Glutamatergic neuron (in vitro differentiated cells): ENCODE data around the gene PCID2. TPM values are rescaled to one million over a fixed set of nuclear protein-coding genes. Genes with fewer than 3 reads are reported as not detected.

Experiments used
- DNase-seq: peaks from one replicate; pipeline ENCODE4 v3.0.0; 2022
- H3K27ac Mint-ChIP-seq: one replicate; pipeline ENCODE4 v1.8.0; 2020; ENCODE audit warnings: mild to moderate bottlenecking, mixed read lengths, inconsistent platforms; ENCODE audit not compliant: unreplicated experiment
- H3K27me3 Mint-ChIP-seq: one replicate; pipeline ENCODE4 v1.8.0; 2020; ENCODE audit warnings: mild to moderate bottlenecking, moderate library complexity, mixed read lengths, inconsistent platforms; ENCODE audit not compliant: unreplicated experiment
- H3K36me3 Mint-ChIP-seq: one replicate; pipeline ENCODE4 v1.8.0; 2020; ENCODE audit warnings: mild to moderate bottlenecking, mixed read lengths, inconsistent platforms; ENCODE audit not compliant: unreplicated experiment
- H3K4me1 Mint-ChIP-seq: one replicate; pipeline ENCODE4 v1.8.0; 2020; ENCODE audit warnings: mild to moderate bottlenecking, low read depth, mixed read lengths, inconsistent platforms; ENCODE audit not compliant: unreplicated experiment
- H3K4me3 Mint-ChIP-seq: one replicate; pipeline ENCODE4 v1.8.0; 2020; ENCODE audit warnings: mild to moderate bottlenecking, mixed read lengths, inconsistent platforms; ENCODE audit not compliant: unreplicated experiment
- H3K9me3 Mint-ChIP-seq: one replicate; pipeline ENCODE4 v1.8.0; 2020; ENCODE audit warnings: mild to moderate bottlenecking, moderate library complexity, mixed read lengths, inconsistent platforms; ENCODE audit not compliant: unreplicated experiment
- total RNA-seq: library from RNA; stranded (reverse); fragmentation: NEBNext Ultra II Directional; extraction: Animal tissue kit (Norgen Biotek cat#: 25700); gene quantifications from one replicate; pipeline ENCODE4 v1.2.1, GENCODE V29; 2021; ENCODE audit not compliant: unreplicated experiment
- TF ChIP-seq, protein P1 (sequence below): fragments of 200-600 bp; sonication (generic); IDR thresholded peaks from one replicate; pipeline ENCODE4 v1.5.0; 2021; ENCODE audit not compliant: partially characterized antibody, unreplicated experiment

Gene PCID2
- total RNA-seq, 1 donor from 2014 or later, result 48.4 TPM

GRCh38 chr13:113160983-113161382, 47.5 kb downstream of the PCID2 start:
- no peak overlapping the region for H3K4me3 Mint-ChIP-seq
- H3K27me3 Mint-ChIP-seq, result peaks cover 7% of the 10 kb centered on the region
- no peak overlapping the region for H3K27ac Mint-ChIP-seq
- TF ChIP-seq, protein P1, sequence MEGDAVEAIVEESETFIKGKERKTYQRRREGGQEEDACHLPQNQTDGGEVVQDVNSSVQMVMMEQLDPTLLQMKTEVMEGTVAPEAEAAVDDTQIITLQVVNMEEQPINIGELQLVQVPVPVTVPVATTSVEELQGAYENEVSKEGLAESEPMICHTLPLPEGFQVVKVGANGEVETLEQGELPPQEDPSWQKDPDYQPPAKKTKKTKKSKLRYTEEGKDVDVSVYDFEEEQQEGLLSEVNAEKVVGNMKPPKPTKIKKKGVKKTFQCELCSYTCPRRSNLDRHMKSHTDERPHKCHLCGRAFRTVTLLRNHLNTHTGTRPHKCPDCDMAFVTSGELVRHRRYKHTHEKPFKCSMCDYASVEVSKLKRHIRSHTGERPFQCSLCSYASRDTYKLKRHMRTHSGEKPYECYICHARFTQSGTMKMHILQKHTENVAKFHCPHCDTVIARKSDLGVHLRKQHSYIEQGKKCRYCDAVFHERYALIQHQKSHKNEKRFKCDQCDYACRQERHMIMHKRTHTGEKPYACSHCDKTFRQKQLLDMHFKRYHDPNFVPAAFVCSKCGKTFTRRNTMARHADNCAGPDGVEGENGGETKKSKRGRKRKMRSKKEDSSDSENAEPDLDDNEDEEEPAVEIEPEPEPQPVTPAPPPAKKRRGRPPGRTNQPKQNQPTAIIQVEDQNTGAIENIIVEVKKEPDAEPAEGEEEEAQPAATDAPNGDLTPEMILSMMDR, result no peak
- DNase-seq, result no peak
- peaks cover 9% of the 10 kb centered on the region for H3K4me1 Mint-ChIP-seq
- no peaks in the 10 kb centered on the region for H3K36me3 Mint-ChIP-seq
- peaks cover 2% of the 10 kb centered on the region for H3K9me3 Mint-ChIP-seq

- Mint-ChIP-seq H3K9me3 (peaks cover 2% of the 10 kb centered on the region), H3K4me1 (peaks cover 9% of the 10 kb centered on the region), H3K36me3 (no peaks in the 10 kb centered on the region), H3K27me3 (peaks cover 7% of the 10 kb centered on the region), H3K4me3 (no peak overlapping the region), H3K27ac (no peak overlapping the region)
- no peak for DNase-seq
- TF ChIP-seq, protein P1, result no peak
Observed at GRCh38 chr13:113159701-113160100, 48.8 kb downstream of the PCID2 start.

GRCh38 chr13:113158946-113159345, 49.5 kb downstream of the PCID2 start:
- Mint-ChIP-seq H3K9me3 (peaks cover 2% of the 10 kb centered on the region), H3K27ac (no peak overlapping the region)
- no peak for DNase-seq

GRCh38 chr13:113157929-113158747, 50.3 kb downstream of the PCID2 start, which contains the start of gene PROZ:
TSS of gene PROZ (plus strand) at chr13:113158648. CDS start at chr13:113158661, 13 bp downstream.
- H3K27me3 Mint-ChIP-seq, result peaks cover 2% of the 10 kb centered on the region
- peaks cover 3% of the 10 kb centered on the region for H3K9me3 Mint-ChIP-seq
- H3K4me3 Mint-ChIP-seq, result no peak within 1 kb of the TSS
- no peak within 1 kb of the TSS for H3K27ac Mint-ChIP-seq
- TF ChIP-seq, protein P1, result no peak
- H3K4me1 Mint-ChIP-seq, result peaks cover 4% of the 10 kb centered on the region
- no peaks in the 10 kb centered on the region for H3K36me3 Mint-ChIP-seq
- no peak for DNase-seq

More at GRCh38 chr13:113158946-113159345, 49.5 kb downstream of the PCID2 start:
- H3K4me3 Mint-ChIP-seq, result no peak overlapping the region
- peaks cover 9% of the 10 kb centered on the region for H3K4me1 Mint-ChIP-seq
- TF ChIP-seq, protein P1, result no peak
- no peaks in the 10 kb centered on the region for H3K36me3 Mint-ChIP-seq
- H3K27me3 Mint-ChIP-seq, result peaks cover 7% of the 10 kb centered on the region

DNA sequence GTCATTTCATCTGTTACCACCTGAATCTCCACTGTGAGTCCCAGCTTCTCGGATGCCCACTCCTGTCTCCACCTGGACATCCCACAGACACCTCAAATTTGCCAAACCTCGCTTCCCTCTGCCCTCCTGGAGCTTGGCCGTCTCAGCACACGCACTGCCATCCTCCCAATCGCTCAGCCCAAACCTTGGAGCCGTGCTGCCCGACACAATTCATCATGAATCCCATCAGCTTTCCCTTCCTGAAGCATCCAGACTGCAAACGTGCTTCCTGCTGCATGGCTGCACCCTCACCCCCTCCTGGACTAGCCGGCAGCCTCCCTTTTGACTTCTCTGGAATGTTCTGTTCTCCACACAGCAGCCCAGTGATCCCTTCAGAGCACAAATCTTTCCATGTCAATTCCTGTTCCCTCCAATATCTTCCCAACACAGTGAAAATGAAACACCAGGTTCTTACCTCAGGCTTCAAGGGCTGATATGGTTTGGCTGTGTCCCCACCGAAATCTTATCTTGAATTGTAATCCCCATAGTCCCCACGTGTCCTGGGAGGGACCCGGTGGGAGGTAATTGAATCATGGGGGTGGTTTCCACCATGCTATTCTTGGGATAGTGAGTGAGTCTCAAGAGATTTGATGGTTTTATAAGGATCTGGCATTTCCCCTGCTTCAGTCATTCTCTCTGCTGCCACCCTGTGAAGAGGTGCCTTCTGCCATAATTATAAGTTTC, 51.1 kb downstream of the PCID2 start:
- Mint-ChIP-seq H3K27ac (no peak overlapping the region), H3K9me3 (peaks cover 6% of the 10 kb centered on the region), H3K4me1 (peaks cover 6% of the 10 kb centered on the region), H3K27me3 (peaks cover 4% of the 10 kb centered on the region), H3K36me3 (peaks cover 5% of the 10 kb centered on the region), H3K4me3 (no peak overlapping the region)
- TF ChIP-seq, protein P1, result no peak
- DNase-seq, result no peak
